ENCODE measurements around the gene RAB33B.

DNA sequence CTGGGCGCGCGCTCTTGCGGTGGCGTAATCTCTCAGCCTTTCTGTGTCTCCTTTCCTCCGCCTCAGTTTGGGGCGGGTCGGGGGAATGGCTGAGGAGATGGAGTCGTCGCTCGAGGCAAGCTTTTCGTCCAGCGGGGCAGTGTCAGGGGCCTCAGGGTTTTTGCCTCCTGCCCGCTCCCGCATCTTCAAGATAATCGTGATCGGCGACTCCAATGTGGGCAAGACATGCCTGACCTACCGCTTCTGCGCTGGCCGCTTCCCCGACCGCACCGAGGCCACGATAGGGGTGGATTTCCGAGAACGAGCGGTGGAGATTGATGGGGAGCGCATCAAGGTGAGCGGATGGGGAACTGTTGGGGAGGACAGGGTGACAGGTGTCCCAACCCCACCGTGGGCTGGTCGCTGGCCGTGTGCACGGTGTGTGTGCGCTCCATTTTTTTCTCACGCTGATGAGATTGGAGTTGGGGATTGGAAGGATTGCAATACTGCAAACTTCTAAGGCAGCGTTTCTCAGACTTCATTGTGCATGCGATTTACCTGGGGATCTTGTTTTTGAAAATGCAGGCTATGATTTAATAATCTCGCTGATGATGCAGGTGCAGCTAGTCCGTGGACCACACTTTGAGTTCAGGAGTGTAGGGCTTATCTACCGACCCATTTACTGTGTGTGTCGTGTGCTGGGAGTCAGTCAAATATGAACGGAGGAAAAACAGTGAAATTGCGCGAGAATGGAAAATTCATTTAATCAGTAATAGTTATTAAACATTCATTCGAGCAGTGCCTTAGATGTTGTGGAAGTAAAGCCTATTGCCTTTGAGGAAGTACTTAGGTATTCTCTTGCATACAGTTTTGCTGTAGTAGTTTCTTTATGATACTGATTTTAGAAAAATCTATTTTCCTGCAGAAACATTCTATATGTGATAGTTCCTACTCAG, at the start of gene RAB33B:
- TF ChIP-seq CTCF (IDR thresholded peaks at IDR 0.05) (no peak), POLR2A (IDR thresholded peaks at IDR 0.05) (peak; percentile 69 to 87)
